GM19043 (cell line): Measurements from ENCODE around the gene KLHDC8B.
"Not testable (repeated sequence)": the region's sequence is repeated elsewhere in the genome, so short reads cannot be mapped to it uniquely, and the experiment has no call there.

Source experiments
- ATAC-seq: cut with Tn5 transposase; IDR thresholded peaks from one replicate; pipeline ENCODE4 v1.9.1; 2021; ENCODE audit warnings: low read depth; ENCODE audit not compliant: unreplicated experiment

Gene KLHDC8B

DNA sequence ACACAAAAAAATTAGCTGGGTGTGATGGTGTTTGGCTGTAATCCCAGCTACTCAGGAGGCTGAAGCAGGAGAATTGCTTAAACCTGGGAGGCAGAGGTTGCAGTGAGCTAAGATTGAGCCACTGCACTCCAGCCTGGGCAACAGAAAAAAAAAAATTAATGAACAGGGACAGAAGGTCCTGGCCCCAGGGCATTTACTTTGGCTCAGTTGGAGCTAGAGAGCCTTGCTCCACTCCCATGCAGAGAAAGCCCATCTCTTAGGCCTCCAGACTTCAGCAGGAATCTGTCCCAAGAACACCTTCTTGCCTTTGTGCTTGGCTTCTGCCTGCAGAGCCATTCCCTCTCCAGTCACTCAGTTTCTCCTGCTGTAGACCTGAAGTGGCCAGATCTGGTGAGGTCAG lies 8.7 kb downstream of the KLHDC8B start:
- ATAC-seq = no peak

DNA sequence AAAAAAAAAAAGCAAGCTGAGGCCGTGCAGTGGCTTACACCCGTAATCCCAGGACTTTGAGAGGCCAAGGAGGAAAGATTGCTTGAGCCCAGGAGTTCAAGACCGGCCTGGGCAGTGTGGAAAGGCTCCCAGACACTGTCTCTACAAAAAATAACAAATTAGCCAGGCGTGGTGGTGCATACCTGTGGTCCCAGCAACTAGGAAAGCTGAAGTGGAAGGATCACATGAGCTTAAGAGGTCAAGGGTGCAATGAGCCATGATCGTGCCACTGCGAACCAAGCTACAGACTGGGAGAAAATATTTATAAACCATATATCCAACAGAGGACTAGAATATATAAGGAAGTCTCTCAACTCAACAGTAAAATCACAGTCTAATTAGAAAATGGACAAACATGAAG lies 10.0 kb downstream of the KLHDC8B start:
- no peak for ATAC-seq

DNA sequence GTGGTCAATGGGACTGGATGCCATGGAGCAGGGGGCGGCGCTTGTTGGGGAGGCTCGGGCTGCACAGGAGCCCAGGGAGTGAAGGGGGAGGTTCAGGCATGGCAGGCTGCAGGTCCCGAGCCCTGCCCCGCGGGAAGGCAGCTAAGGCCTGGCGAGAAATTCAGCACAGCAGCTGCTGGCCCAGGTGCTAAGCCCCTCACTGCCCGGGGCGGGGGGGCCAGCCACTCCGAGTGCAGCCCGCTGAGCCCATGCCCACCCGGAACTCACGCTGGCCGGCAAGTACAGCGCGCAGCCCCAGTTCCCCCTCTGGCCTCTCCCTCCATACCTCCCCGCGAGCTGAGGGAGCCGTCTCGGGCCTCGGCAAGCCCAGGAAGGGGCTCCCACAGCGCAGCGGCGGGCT lies 11.3 kb downstream of the KLHDC8B start:
- no peak for ATAC-seq

DNA sequence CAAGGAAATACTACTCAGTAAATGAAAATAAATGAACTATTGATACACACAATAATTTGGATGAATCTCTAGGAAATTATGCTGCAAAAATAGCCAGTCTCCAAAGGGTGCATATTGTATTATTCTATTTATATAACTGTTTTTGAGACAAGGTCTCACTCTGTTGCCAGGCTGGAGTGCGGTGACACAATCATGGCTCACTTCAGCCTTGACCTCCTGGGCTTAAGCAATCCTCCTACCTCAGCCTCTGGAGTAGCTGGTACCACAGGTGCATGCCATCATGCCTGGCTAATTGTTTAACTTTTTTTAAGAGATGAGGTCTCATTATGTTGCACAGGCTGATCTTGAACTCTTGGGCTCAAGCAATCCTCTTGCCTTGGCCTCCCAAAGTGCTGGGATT lies 12.5 kb downstream of the KLHDC8B start:
- no peak for ATAC-seq

DNA sequence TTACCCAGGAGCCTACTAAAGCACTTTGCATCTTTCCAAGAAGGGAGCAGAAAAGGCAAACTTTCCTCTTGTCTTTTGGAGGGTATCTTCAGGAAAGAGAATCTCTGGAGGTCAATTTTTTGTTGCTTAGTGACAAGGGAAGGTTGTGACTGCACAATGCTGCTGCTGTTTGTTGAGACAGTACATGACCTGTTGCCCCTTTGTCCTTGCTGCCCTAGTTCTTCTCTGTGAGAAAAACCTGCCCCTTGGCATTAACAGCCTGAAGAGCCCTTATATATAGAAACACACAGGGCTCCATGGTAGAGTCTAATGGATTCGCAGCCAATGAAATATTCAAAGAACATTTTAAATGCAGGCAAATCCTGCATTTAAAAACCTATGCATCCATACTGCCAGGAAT lies 20.3 kb downstream of the KLHDC8B start:
- no peak for ATAC-seq

DNA sequence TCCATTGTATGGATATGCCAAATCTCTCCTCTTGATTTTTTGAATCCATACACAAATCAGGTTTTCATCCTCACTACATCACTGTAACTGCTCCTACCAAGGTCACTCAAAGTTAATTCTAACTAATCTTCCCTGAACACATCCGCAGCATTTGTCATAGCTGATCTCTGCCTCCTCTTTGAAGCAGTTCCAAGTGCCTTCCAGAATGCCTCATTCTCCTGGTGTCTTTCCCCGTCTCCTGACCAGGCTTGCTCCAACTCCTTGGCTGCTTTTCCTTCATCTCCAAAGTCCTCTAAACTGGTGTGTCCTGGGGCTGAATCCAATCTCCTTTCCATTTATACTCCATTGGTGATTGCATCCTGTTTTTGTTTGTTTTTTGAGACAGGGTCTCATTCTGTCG lies 26.8 kb downstream of the KLHDC8B start:
- ATAC-seq = no peak

DNA sequence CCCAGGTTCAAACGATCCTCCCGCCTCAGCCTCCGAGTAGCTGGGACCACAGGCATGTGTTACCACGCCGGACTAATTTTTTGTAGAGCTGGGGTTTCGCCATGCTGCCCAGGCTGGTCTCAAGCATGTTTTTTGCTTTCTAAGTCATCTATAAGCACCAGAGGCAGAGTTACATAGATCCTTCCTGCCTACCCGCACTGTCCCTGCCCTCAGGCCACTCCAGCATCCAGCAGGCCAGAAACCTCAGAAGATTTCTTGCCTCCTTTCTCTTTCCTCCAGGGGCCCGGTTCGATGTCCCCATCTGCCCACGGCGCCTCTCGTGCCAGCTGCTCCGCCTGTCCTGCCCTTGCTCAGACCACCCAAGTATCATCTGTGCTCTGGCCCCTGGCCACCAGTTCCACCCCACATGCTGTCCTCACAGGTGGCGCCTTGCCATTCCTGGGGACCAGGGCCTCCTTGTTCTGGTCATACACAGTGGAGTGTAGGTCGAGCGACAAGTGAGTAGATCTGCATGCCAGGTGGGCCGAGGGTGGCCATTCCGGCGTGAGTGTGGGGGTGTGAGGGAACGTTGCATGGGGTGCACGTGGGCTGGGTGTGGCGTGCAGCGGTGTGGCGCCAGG lies 27.3 kb downstream of the KLHDC8B start:
- ATAC-seq = no peak

DNA sequence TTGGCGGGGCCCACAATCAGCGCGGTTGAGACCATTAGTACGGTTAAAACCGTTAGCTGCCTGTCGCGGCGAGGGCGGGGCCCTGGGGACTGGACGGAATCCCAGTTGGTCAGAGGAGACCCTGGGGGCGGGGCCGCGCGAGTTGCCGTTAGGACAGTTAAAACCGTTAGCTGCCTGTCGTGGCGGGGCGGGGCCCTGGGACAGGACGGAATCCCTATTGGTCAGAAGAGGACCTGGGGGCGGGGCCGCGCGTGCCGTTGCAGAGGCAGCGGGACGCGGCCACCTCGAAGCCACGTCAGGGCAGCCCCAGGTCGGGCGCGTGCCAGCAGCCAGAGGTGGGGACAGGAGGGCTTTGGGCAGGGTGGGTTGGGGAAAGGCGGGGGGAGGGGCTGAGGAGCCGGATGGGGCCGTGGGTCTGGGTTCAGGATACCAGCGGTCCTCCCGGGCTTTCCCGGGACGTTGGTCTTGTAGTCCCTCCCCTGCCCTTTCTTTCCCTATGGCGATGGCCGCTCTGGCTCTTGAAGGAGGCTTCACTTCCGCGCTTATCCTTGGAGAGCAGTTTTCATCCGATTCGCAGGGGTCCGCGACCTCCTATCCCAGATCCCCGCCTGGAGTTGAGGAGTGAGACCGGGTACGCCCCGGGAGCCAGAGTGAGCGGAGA lies 28.0 kb downstream of the KLHDC8B start:
- no peak for ATAC-seq

DNA sequence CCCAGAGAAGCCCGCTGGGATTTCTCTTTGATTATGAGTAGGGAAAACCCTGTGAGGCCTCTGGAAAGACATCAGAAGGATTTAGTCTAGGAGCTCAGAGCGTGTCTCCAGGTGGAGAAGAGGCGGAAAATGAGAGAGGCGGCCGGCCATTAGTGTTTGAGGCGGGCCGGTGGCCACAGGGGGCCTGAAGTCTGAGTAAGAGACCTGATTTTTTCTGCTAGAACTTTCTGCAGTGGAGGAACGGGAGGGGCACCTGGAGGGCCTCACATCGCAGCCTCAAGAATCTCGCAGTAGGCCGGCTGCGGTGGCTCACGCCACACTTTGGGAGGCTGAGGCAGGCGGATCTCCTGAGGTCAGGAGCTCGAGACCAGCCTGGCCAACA lies 28.5 kb downstream of the KLHDC8B start:
- ATAC-seq = no peak

DNA sequence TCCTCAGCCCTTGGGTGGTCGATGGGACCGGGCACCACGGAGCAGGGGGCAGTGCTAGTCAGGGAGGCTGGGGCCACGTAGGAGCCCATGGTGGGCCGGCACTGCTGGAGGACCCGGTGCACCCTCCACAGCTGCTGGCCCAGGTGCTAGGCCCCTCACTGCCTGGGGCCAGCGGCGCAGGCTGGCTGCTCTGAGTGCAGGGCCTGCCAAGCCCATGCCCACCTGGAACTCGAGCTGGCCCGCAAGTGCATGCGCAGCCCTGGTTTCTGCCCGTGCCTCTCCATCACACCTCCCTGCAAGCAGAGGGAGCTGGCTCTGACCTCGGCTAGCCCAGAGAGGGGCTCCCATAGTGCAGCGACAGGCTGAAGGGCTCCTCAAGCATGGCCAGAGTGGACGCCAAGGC lies 42.1 kb downstream of the KLHDC8B start:
- ATAC-seq = no peak

DNA sequence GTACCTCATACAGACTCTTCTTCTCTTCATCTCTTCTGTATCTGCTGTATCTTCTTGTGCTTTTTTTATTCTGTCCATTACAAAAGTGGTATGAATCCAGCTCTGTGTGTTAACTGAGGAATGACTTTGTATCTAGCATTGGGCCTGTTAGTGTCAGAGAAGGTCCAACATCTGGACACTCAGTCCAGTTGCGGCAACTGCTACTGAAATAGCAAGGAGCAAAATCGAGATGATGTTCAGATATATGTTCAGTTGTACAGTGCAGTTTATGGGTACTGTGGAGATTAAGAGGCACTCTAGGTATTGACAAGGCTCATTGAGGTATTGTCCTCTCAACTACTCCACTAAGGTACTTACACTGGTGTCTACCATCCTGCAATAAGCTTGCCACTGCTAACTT lies 42.6 kb downstream of the KLHDC8B start:
- ATAC-seq = no peak

DNA sequence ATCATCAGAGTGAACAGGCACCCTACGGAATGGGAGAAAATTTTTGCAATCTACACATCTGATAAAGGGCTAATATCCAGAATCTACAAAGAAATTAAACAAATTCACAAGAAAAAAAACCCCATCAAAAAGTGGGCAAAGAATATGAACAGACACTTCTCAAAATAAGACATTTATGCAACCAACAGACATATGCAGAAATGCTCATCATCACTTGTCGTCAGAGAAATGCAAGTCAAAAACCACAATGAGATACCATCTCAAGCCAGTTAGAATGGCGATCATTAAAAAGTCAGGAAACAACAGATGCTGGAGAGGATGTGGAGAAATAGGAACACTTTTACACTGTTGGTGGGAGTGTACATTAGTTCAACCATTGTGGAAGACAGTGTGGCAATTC lies 45.3 kb downstream of the KLHDC8B start:
- not testable (repeated sequence) for ATAC-seq

DNA sequence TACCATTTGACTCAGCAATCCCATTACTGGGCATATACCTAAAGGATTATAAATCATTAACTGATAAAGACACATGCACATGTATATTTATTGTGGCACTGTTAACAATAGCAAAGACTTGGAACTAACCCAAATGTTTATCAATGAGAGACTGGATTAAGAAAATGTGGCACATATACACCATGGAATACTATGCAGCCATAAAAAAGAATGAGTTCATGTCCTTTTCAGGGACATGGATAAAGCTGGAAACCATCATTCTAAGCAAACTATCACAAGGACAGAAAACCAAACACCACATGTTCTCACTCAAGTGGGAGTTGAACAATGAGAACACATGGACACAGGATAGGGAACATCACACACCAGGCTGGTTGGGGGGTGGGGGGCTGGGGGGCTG lies 45.7 kb downstream of the KLHDC8B start:
- not testable (repeated sequence) for ATAC-seq

DNA sequence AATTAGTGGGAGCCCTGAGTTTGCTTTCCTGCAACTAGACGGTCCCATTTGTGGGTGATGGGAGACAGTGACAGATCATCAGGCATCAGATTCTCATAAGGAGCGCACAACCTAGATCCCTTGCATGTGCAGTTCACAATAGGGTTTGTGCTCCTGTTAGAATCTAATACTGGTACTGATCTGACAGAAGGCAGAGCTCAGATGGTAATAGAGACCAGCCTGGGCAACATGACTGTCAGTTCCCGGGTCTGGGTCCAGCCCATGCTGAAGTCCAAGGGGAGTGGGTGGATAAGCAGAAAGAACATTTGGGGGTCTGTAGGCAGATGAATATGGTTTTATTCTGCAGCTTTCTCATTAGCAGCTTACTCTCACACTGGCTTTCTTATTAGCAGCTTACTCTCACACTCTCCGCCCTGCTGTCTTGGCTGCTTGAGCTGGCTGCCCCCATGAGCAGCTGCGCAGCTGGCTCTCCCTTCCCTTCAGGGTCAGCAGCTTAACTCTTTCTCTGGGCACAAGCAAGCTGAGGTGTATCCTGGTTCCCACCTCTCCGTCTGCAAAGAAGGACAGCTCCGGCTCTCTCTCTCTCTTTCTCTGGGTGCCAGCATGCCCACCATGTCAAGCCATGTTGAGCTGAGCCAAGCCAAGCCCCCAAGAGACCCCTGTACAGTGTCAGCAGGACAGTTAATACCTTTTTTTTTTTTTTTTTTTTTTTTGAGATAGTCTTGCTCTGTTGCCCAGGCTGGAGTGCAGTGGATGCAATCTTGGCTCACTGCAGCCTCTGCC lies 46.5 kb downstream of the KLHDC8B start:
- ATAC-seq = no peak

DNA sequence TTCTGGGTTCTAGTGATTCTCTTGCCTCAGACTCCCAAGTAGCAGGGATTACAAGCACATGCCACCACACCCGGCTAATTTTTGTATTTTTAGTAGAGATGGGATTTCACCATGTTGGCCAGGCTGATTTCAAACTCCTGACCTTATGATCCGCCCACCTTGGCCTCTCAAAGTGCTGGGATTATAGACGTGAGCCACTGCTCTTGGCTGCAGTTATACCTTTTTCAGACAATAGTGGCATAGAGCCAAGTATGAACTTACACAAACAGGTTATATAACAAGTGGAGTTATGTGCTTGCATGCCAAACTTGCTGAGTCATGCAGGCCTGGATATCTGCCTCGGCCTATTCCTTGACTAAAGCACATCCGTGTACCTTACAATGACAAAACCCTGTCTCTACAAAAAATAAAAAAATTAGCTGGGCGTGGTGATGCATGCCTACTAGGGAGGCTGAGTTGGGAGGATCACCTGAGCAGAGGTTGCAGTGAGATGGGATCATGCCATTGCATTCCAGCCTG lies 47.1 kb downstream of the KLHDC8B start:
- not testable (repeated sequence) for ATAC-seq

DNA sequence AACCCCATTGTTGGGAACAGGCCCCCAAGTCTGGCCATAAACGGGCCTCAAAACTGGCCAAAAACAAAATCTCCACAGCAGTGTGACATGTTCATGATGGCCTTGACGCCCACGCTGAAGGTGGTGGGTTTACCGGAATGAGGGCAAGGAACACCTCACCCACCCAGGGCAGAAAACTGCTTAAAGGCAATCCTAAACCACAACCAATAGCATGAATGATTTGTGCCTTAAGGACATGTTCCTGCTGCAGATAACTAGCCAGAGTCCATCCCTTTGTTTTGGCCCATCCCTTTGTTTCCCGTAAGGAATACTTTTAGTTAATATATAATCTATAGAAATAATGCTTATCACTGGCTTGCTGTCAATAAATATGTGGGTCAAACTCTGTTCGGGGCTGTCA lies 47.7 kb downstream of the KLHDC8B start:
- ATAC-seq = no peak

DNA sequence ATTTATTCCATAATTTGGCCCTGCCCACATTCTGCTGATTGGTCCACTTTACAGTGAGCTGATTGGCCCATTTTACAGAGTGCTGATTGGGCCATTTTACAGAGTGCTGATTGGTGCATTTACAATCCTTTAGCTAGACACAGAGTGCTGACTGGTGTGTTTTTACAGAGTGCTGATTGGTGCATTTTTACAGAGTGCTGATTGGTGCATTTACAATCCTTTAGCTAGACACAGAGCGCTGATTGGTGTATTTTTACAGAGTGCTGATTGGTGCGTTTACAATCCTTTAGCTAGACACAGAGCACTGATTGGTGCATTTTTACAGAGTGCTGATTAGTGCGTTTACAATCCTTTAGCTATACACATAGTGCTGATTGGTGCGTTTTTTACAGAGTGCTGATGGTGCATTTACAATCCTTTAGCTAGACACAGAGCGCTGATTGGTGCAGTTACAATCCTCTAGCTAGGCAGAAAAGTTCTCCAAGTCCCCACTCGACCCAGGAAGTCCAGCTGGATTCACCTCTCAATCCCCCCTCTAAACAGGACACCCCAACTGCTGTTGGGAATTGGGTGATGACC lies 49.7 kb downstream of the KLHDC8B start:
- not testable (repeated sequence) for ATAC-seq

DNA sequence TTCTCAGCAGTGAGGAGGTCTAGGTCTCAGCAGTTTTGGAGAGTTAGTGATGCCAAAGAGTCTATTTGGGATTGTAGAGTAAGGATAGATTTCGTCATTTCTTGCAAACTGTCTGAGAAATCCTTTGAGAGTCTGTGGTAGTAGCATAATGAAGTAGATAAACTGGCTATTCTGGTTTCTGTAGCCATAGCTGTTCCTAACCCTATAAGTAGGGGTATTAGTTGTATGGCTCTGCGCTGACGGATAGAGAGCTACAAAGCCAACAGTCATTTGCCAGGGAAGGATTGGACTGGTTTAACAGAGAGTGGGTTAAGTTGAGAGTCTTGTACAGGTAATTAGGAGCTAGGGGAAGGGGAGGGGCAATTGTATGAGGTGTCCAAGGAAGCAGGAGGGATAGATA lies 50.6 kb downstream of the KLHDC8B start:
- no peak for ATAC-seq
